Measurements from ENCODE around the gene PRKAA1.

GRCh38 chr5:40791715-40792139, 6.4 kb downstream of the PRKAA1 start:
- TF ChIP-seq CTCF (conservative IDR thresholded peaks at IDR 0.05) = no peak
- TF ChIP-seq ZFX (IDR thresholded peaks at IDR 0.05) = no peak
